Measurements from ENCODE around the gene PDZRN3.

GRCh38 chr3:73407577-73407976 lies 217.2 kb downstream of the PDZRN3 start:
- TF ChIP-seq CTCF (IDR thresholded peaks at IDR 0.05; ENCODE audit: insufficient read depth, low read depth, low read length): no peak
- TF ChIP-seq EZH2 (IDR thresholded peaks at IDR 0.05; ENCODE audit: insufficient read depth, low read length): no peak

Data from astrocyte (in vitro differentiated cells and primary cell).